ENCODE results near the gene NARS2.

The NARS2 gene

GRCh38 chr11:78400702-78401101 lies 174.0 kb downstream of the NARS2 start:
- Histone ChIP-seq H3K27me3 (ENCODE audit: insufficient read depth, poor library complexity, severe bottlenecking) (no peaks in the 10 kb centered on the region), H3K27ac (ENCODE audit: poor library complexity, severe bottlenecking) (no peak overlapping the region), H3K36me3 (ENCODE audit: low read depth) (no peaks in the 10 kb centered on the region), H3K9me3 (ENCODE audit: severe bottlenecking) (no peaks in the 10 kb centered on the region), H3K4me1 (ENCODE audit: insufficient read depth, poor library complexity, severe bottlenecking) (no peaks in the 10 kb centered on the region), H3K4me3 (ENCODE audit: severe bottlenecking) (no peak overlapping the region)
- DNase-seq (ENCODE audit: low spot score) (no peak), ATAC-seq (ENCODE audit: low read depth) (no peak)
- TF ChIP-seq CTCF (IDR thresholded peaks at IDR 0.05; ENCODE audit: poor library complexity, severe bottlenecking): no peak

- Histone ChIP-seq H3K27me3 (ENCODE audit: insufficient read depth, poor library complexity, severe bottlenecking) (no peaks in the 10 kb centered on the region), H3K4me3 (ENCODE audit: severe bottlenecking) (no peak overlapping the region), H3K9me3 (ENCODE audit: severe bottlenecking) (no peaks in the 10 kb centered on the region), H3K27ac (ENCODE audit: poor library complexity, severe bottlenecking) (no peak overlapping the region), H3K4me1 (ENCODE audit: insufficient read depth, poor library complexity, severe bottlenecking) (no peaks in the 10 kb centered on the region), H3K36me3 (ENCODE audit: low read depth) (no peaks in the 10 kb centered on the region)
- DNase-seq (ENCODE audit: low spot score): no peak
- no peak for TF ChIP-seq CTCF (IDR thresholded peaks at IDR 0.05; ENCODE audit: poor library complexity, severe bottlenecking)
- ATAC-seq (ENCODE audit: low read depth): no peak
Observed at GRCh38 chr11:78400116-78400515, 174.5 kb downstream of the NARS2 start.

GRCh38 chr11:78399136-78399535 lies 175.5 kb downstream of the NARS2 start:
- ATAC-seq (ENCODE audit: low read depth): no peak
- Histone ChIP-seq H3K9me3 (ENCODE audit: severe bottlenecking) (no peaks in the 10 kb centered on the region), H3K4me3 (ENCODE audit: severe bottlenecking) (no peak overlapping the region), H3K27me3 (ENCODE audit: insufficient read depth, poor library complexity, severe bottlenecking) (no peaks in the 10 kb centered on the region), H3K27ac (ENCODE audit: poor library complexity, severe bottlenecking) (no peak overlapping the region), H3K4me1 (ENCODE audit: insufficient read depth, poor library complexity, severe bottlenecking) (no peaks in the 10 kb centered on the region), H3K36me3 (ENCODE audit: low read depth) (no peaks in the 10 kb centered on the region)
- TF ChIP-seq CTCF (IDR thresholded peaks at IDR 0.05; ENCODE audit: poor library complexity, severe bottlenecking): no peak
- no peak for DNase-seq (ENCODE audit: low spot score)

GRCh38 chr11:78398715-78399114 lies 175.9 kb downstream of the NARS2 start:
- Histone ChIP-seq H3K27ac (ENCODE audit: poor library complexity, severe bottlenecking) (no peak overlapping the region), H3K4me3 (ENCODE audit: severe bottlenecking) (no peak overlapping the region), H3K4me1 (ENCODE audit: insufficient read depth, poor library complexity, severe bottlenecking) (no peaks in the 10 kb centered on the region), H3K27me3 (ENCODE audit: insufficient read depth, poor library complexity, severe bottlenecking) (no peaks in the 10 kb centered on the region), H3K36me3 (ENCODE audit: low read depth) (no peaks in the 10 kb centered on the region), H3K9me3 (ENCODE audit: severe bottlenecking) (no peaks in the 10 kb centered on the region)
- TF ChIP-seq CTCF (IDR thresholded peaks at IDR 0.05; ENCODE audit: poor library complexity, severe bottlenecking): no peak
- ATAC-seq (ENCODE audit: low read depth) (no peak), DNase-seq (ENCODE audit: low spot score) (no peak)

- H3K4me1 ChIP-seq (ENCODE audit: insufficient read depth, poor library complexity, severe bottlenecking): no peaks in the 10 kb centered on the region
- H3K4me3 ChIP-seq (ENCODE audit: severe bottlenecking): no peak overlapping the region
- no peak for TF ChIP-seq CTCF (IDR thresholded peaks at IDR 0.05; ENCODE audit: poor library complexity, severe bottlenecking)
- ATAC-seq (ENCODE audit: low read depth): no peak
- no peaks in the 10 kb centered on the region for H3K9me3 ChIP-seq (ENCODE audit: severe bottlenecking)
- H3K36me3 ChIP-seq (ENCODE audit: low read depth): no peaks in the 10 kb centered on the region
- DNase-seq (ENCODE audit: low spot score): no peak
- H3K27me3 ChIP-seq (ENCODE audit: insufficient read depth, poor library complexity, severe bottlenecking): no peaks in the 10 kb centered on the region
- no peak overlapping the region for H3K27ac ChIP-seq (ENCODE audit: poor library complexity, severe bottlenecking)
Observed at GRCh38 chr11:78397398-78397797, 177.3 kb downstream of the NARS2 start.

Data from RWPE2 (cell line).